DMS 273 (cell line): ENCODE results near the gene AIPL1.

Experiments
- DNase-seq: peaks from one replicate; lab custom pipeline; 2025; ENCODE audit not compliant: unreplicated experiment; lab: John Stamatoyannopoulos, UW

Gene AIPL1

DNA sequence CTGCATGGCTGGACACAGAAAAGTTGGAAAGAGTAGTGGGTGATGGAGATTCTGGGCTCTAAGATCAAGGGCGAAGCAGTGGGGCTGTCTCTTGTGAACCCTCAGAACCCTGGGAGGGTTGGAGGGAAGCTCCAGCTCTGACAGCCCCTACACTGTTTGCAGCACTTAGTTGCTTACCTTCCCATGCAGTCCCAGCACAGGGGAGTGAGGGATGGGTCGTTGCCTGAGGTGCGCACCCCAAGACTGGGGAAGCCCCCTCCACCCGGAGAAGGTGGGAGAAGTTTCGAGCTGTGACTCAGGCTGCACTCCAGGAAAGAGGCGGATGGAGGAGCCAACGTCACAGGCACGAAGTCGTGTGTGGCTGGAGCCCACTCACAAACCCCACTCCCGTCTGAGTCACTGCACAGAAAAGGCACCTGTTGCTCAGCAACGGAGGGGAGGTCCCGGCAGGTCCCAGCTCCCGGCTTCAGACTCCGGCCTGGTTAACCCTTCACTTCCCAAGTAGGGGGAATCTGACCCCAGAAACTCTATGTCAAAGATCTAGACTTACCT lies 60.1 kb downstream of the AIPL1 start:
- DNase-seq = no peak

DNA sequence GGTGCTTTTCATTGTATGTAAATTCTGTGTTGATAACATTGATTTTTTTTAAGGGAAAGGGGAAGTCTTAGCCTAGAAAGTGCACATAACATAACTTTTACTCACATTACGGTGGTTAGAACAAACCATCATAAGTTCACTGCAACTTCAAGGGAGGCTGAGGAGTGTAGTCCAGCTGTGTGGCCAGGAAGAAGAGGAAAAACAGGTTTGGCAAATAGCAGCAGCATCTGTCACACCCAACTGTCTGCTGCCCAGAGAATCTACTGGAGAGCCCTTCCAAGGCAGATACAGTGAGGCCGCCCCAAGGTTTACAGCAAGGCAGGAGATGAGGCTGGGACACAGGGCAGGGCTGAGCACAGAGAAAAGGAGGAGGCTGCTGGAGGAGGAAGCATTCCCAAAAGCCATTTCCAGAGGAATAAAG lies 60.6 kb downstream of the AIPL1 start:
- peak; percentile 10 for DNase-seq
